Measurements from ENCODE around the gene S100A1.

- no peak for TF ChIP-seq POLR2A (IDR thresholded peaks at IDR 0.05; ENCODE audit: control extremely low read depth in 1 of 2, low read depth in 2 of 2, low read length in 2 of 2)
- no peak for TF ChIP-seq CTCF (IDR thresholded peaks at IDR 0.05; ENCODE audit: control extremely low read depth in 1 of 3, insufficient read depth in 1 of 3, low read depth in 1 of 3, low read length in 3 of 3)
- TF ChIP-seq EP300 (IDR thresholded peaks at IDR 0.05; ENCODE audit: borderline replicate concordance in 1 of 2, low read depth in 2 of 2, low read length in 2 of 2) = no peak
- TF ChIP-seq USF2 (IDR thresholded peaks at IDR 0.05; ENCODE audit: low read length) = no peak
Measured at GRCh38 chr1:153616144-153616916, 11.9 kb upstream of the S100A1 start, which contains the start of gene S100A14.

Data from H1 (cell line).